MV-4-11 (cell line): ENCODE measurements around the gene PXDN.
"Not testable (repeated sequence)": the region's sequence is repeated elsewhere in the genome, so short reads cannot be mapped to it uniquely, and the experiment has no call there.

Source experiments
- DNase-seq: peaks from one replicate; lab custom pipeline; 2025; lab: John Stamatoyannopoulos, UW

Gene PXDN

GRCh38 chr2:1744446-1745170 is at the start of gene PXDN:
PXDN (minus strand) TSS chr2:1744515; CDS start chr2:1744455, 60 bp downstream.
- no peak for DNase-seq

- no peak for DNase-seq
These were observed 49.6 kb upstream of the PXDN start for GRCh38 chr2:1793868-1794445.

GRCh38 chr2:1793001-1793867 is 48.9 kb upstream of the PXDN start:
- DNase-seq, result no peak

GRCh38 chr2:1791685-1792435 is 47.5 kb upstream of the PXDN start:
- DNase-seq, result no peak

- no peak for DNase-seq
These were observed 46.8 kb upstream of the PXDN start for GRCh38 chr2:1791006-1791605.

GRCh38 chr2:1790473-1790872 is 46.2 kb upstream of the PXDN start:
- no peak for DNase-seq

- DNase-seq, result no peak
These were observed 45.3 kb upstream of the PXDN start for GRCh38 chr2:1789610-1790009.

GRCh38 chr2:1788478-1788959 is 44.2 kb upstream of the PXDN start:
- DNase-seq, result no peak

GRCh38 chr2:1787755-1788477 is 43.6 kb upstream of the PXDN start:
- no peak for DNase-seq

- no peak for DNase-seq
These were observed 40.8 kb upstream of the PXDN start for GRCh38 chr2:1784986-1785617.

- DNase-seq, result no peak
These were observed 39.8 kb upstream of the PXDN start for GRCh38 chr2:1784087-1784486.

GRCh38 chr2:1782514-1782913 is 38.2 kb upstream of the PXDN start:
- DNase-seq, result no peak

- no peak for DNase-seq
These were observed 37.2 kb upstream of the PXDN start for GRCh38 chr2:1781291-1782080.

- no peak for DNase-seq
These were observed 36.4 kb upstream of the PXDN start for GRCh38 chr2:1780693-1781092.

GRCh38 chr2:1780054-1780453 is 35.7 kb upstream of the PXDN start:
- not testable (repeated sequence) for DNase-seq

GRCh38 chr2:1778566-1778965 is 34.3 kb upstream of the PXDN start:
- no peak for DNase-seq

GRCh38 chr2:1777781-1778180 is 33.5 kb upstream of the PXDN start:
- no peak for DNase-seq

GRCh38 chr2:1777156-1777555 is 32.8 kb upstream of the PXDN start:
- no peak for DNase-seq

GRCh38 chr2:1775511-1776035 is 31.3 kb upstream of the PXDN start:
- no peak for DNase-seq
